SK-N-SH treated with all-trans-retinoic acid at 6 μM for 48 hours (cell line): Measurements from ENCODE around the gene ELOVL6.

Experiments used
- ATAC-seq: fragments of 200-7000 bp; cut with Tn5 transposase; 3 replicates; pipeline ENCODE4 v1.9.1; 2020; ENCODE audit warnings: mild to moderate bottlenecking, moderate library complexity
- ARNTL ChIP-seq: fragments of 450-650 bp; formaldehyde crosslinking; IDR thresholded peaks from 2 replicates; pipeline ENCODE4 v1.5.0; 2020; ENCODE audit warnings: low read depth, mild to moderate bottlenecking, moderate library complexity, borderline replicate concordance
- BACH2 ChIP-seq: fragments of 250-450 bp; sonication (Bioruptor Pico); IDR thresholded peaks from 2 replicates; pipeline ENCODE4 v1.9.0; 2021; ENCODE audit warnings: mild to moderate bottlenecking, borderline replicate concordance
- ESRRG ChIP-seq: fragments of 250-450 bp; sonication (Bioruptor Pico); IDR thresholded peaks from 2 replicates; pipeline ENCODE4 v1.6.1; 2021; ENCODE audit warnings: mild to moderate bottlenecking
- GLIS3 ChIP-seq: fragments of 250-450 bp; sonication (Bioruptor Pico); IDR thresholded peaks from 2 replicates; pipeline ENCODE4 v1.5.0; 2020; ENCODE audit warnings: mild to moderate bottlenecking, moderate library complexity
- OSR1 ChIP-seq: fragments of 250-450 bp; sonication (Bioruptor Pico); IDR thresholded peaks from 2 replicates; pipeline ENCODE4 v1.8.0; 2022; ENCODE audit warnings: moderate library complexity, mild to moderate bottlenecking, inconsistent platforms
- PATZ1 ChIP-seq: fragments of 250-450 bp; sonication (Bioruptor Pico); IDR thresholded peaks from 2 replicates; pipeline ENCODE4 v1.8.0; 2020; ENCODE audit warnings: mild to moderate bottlenecking, moderate library complexity, borderline replicate concordance
- PPARA ChIP-seq: fragments of 250-450 bp; sonication (Bioruptor Pico); IDR thresholded peaks from 2 replicates; pipeline ENCODE4 v1.5.0; 2020; ENCODE audit warnings: mild to moderate bottlenecking, borderline replicate concordance
- RARB ChIP-seq: fragments of 250-450 bp; sonication (Bioruptor Pico); IDR thresholded peaks from 2 replicates; pipeline ENCODE4 v1.8.0; 2021; ENCODE audit warnings: mild to moderate bottlenecking, moderate library complexity
- SNAI2 ChIP-seq: fragments of 250-450 bp; sonication (Bioruptor Pico); IDR thresholded peaks from 2 replicates; pipeline ENCODE4 v1.5.0; 2020; ENCODE audit warnings: mild to moderate bottlenecking, moderate library complexity
- TCF4 ChIP-seq: fragments of 250-450 bp; sonication (Bioruptor Pico); IDR thresholded peaks from 2 replicates; pipeline ENCODE4 v1.8.0; 2021; ENCODE audit warnings: mild to moderate bottlenecking, moderate library complexity, borderline replicate concordance
- TOX ChIP-seq: fragments of 250-450 bp; sonication (Bioruptor Pico); IDR thresholded peaks from 2 replicates; pipeline ENCODE4 v1.8.0; 2021; ENCODE audit warnings: mild to moderate bottlenecking, moderate library complexity, borderline replicate concordance
- TSHZ2 ChIP-seq: fragments of 250-450 bp; sonication (Bioruptor Pico); IDR thresholded peaks from 2 replicates; pipeline ENCODE4 v1.5.0; 2020; ENCODE audit warnings: mild to moderate bottlenecking, moderate library complexity
- ZC3H10 ChIP-seq: fragments of 250-450 bp; sonication (Bioruptor Pico); IDR thresholded peaks from 2 replicates; pipeline ENCODE4 v1.5.1; 2021; ENCODE audit warnings: mild to moderate bottlenecking, moderate library complexity
- ZFP3 ChIP-seq: fragments of 250-450 bp; sonication (Bioruptor Pico); IDR thresholded peaks from 2 replicates; pipeline ENCODE4 v1.5.0; 2020; ENCODE audit warnings: mild to moderate bottlenecking, moderate library complexity
- ZFP30 ChIP-seq: fragments of 450-650 bp; formaldehyde crosslinking; IDR thresholded peaks from 2 replicates; pipeline ENCODE4 v1.5.0; 2022; ENCODE audit warnings: mild to moderate bottlenecking, moderate library complexity
- ZNF565 ChIP-seq: fragments of 450-650 bp; formaldehyde crosslinking; conservative IDR thresholded peaks from 2 replicates; pipeline ENCODE4 v1.5.0; 2020; ENCODE audit warnings: low read depth, mild to moderate bottlenecking, moderate library complexity
- ZNF70 ChIP-seq: fragments of 450-650 bp; formaldehyde crosslinking; IDR thresholded peaks from 2 replicates; pipeline ENCODE4 v1.5.0; 2020; ENCODE audit warnings: mild to moderate bottlenecking, moderate library complexity
- ZNF8 ChIP-seq: fragments of 450-650 bp; formaldehyde crosslinking; IDR thresholded peaks from 2 replicates; pipeline ENCODE4 v1.5.0; 2020; ENCODE audit warnings: mild to moderate bottlenecking, moderate library complexity
- TF ChIP-seq, protein P1 (sequence below): fragments of 250-450 bp; sonication (Bioruptor Pico); IDR thresholded peaks from 2 replicates; pipeline ENCODE4 v1.5.1; 2020; ENCODE audit warnings: low read depth, mild to moderate bottlenecking, moderate library complexity
- TF ChIP-seq, protein P2 (sequence below): fragments of 250-450 bp; sonication (Bioruptor Pico); IDR thresholded peaks from 2 replicates; pipeline ENCODE4 v1.8.0; 2021; ENCODE audit warnings: low read depth, mild to moderate bottlenecking, moderate library complexity, borderline replicate concordance
- TF ChIP-seq, protein P3 (sequence below): fragments of 250-450 bp; sonication (Bioruptor Pico); IDR thresholded peaks from 2 replicates; pipeline ENCODE4 v1.5.1; 2021; ENCODE audit warnings: mild to moderate bottlenecking, moderate library complexity

ELOVL6 gene

DNA sequence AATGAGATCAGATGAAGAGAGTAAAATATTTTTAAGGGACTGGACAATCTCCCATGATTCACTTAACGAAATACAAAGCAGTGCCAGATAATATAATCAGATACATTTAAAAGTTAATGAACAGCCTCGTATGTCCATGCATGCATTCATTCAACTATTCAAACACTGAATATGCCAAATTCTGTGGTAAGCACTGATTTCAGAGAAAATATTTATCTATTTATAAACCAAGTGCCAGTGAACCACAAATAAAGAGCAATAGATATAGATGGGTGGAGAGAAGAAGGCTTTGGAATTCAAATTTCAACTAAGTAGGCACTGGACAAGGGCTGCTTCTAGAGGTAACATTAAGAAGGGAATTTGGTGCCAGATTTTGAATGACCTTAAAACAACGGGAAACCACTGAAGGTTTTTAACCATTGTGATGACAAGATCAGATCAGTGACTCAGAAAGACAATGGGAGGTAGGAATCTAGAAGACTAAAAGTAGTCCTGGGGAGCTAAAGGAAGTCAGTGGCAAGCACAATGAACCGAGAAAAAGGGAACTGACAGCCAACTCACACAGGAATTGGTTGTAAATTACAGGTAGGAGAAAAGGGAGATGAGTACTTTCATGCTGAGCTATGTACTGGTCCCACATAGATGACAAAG is 14.2 kb downstream of the ELOVL6 start (continued):
- TF ChIP-seq, protein P1, sequence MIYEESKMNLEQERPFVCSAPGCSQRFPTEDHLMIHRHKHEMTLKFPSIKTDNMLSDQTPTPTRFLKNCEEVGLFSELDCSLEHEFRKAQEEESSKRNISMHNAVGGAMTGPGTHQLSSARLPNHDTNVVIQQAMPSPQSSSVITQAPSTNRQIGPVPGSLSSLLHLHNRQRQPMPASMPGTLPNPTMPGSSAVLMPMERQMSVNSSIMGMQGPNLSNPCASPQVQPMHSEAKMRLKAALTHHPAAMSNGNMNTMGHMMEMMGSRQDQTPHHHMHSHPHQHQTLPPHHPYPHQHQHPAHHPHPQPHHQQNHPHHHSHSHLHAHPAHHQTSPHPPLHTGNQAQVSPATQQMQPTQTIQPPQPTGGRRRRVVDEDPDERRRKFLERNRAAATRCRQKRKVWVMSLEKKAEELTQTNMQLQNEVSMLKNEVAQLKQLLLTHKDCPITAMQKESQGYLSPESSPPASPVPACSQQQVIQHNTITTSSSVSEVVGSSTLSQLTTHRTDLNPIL (CRISPR knock-in tag): no peak

- ATAC-seq: no peak
- TF ChIP-seq ZNF70 (CRISPR knock-in tag) (no peak), TOX (CRISPR knock-in tag) (no peak), PPARA (no peak), ZNF565 (CRISPR knock-in tag) (no peak), BACH2 (no peak), TCF4 (CRISPR knock-in tag) (no peak), ZC3H10 (CRISPR knock-in tag) (no peak), TSHZ2 (CRISPR knock-in tag) (no peak), SNAI2 (CRISPR knock-in tag) (no peak), ZNF8 (CRISPR knock-in tag) (no peak), GLIS3 (no peak), ZFP3 (CRISPR knock-in tag) (no peak), OSR1 (CRISPR knock-in tag) (no peak), ARNTL (CRISPR knock-in tag) (no peak), ESRRG (CRISPR knock-in tag) (no peak)
- TF ChIP-seq, protein P2, sequence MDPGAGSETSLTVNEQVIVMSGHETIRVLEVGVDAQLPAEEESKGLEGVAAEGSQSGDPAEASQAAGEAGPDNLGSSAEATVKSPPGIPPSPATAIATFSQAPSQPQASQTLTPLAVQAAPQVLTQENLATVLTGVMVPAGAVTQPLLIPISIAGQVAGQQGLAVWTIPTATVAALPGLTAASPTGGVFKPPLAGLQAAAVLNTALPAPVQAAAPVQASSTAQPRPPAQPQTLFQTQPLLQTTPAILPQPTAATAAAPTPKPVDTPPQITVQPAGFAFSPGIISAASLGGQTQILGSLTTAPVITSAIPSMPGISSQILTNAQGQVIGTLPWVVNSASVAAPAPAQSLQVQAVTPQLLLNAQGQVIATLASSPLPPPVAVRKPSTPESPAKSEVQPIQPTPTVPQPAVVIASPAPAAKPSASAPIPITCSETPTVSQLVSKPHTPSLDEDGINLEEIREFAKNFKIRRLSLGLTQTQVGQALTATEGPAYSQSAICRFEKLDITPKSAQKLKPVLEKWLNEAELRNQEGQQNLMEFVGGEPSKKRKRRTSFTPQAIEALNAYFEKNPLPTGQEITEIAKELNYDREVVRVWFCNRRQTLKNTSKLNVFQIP (CRISPR knock-in tag): no peak
- TF ChIP-seq, protein P1 (CRISPR knock-in tag): no peak
- TF ChIP-seq, protein P3, sequence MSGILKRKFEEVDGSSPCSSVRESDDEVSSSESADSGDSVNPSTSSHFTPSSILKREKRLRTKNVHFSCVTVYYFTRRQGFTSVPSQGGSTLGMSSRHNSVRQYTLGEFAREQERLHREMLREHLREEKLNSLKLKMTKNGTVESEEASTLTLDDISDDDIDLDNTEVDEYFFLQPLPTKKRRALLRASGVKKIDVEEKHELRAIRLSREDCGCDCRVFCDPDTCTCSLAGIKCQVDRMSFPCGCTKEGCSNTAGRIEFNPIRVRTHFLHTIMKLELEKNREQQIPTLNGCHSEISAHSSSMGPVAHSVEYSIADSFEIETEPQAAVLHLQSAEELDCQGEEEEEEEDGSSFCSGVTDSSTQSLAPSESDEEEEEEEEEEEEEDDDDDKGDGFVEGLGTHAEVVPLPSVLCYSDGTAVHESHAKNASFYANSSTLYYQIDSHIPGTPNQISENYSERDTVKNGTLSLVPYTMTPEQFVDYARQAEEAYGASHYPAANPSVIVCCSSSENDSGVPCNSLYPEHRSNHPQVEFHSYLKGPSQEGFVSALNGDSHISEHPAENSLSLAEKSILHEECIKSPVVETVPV (CRISPR knock-in tag): no peak
These were observed 14.8 kb downstream of the ELOVL6 start for GRCh38 chr4:110183643-110184042.

GRCh38 chr4:110183058-110183457 is 15.4 kb downstream of the ELOVL6 start:
- ATAC-seq: no peak
- TF ChIP-seq ZFP3 (CRISPR knock-in tag) (no peak), PATZ1 (no peak), ARNTL (CRISPR knock-in tag) (no peak), PPARA (no peak), GLIS3 (no peak), BACH2 (no peak), RARB (CRISPR knock-in tag) (no peak), ZC3H10 (CRISPR knock-in tag) (no peak), ZNF565 (CRISPR knock-in tag) (no peak), ZNF8 (CRISPR knock-in tag) (no peak), ZFP30 (CRISPR knock-in tag) (no peak), ESRRG (CRISPR knock-in tag) (no peak)
- TF ChIP-seq, protein P3 (CRISPR knock-in tag): no peak
- TF ChIP-seq, all 23 proteins: peak for 0
